ENCODE data around the gene NKX6-2.

DNA sequence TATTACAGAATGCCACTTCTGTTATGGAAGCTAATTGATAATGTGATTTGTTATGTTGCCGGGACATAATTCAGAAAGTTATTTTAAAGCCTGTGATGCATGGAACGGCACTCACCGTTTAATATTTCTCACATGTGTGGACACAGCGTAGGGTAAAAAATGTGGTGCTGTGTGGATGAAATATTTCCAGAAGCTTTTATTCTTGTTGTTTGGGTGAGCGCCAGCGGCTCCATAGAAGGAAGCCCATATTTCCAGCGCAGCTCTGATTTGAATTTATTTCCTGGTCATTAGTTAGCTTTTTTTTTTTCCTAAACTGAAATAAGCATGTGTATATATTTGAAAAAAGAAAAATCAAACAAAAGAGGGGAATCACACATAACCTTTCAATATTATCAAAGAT, 20.2 kb upstream of the NKX6-2 start:
- TF ChIP-seq, protein P1, sequence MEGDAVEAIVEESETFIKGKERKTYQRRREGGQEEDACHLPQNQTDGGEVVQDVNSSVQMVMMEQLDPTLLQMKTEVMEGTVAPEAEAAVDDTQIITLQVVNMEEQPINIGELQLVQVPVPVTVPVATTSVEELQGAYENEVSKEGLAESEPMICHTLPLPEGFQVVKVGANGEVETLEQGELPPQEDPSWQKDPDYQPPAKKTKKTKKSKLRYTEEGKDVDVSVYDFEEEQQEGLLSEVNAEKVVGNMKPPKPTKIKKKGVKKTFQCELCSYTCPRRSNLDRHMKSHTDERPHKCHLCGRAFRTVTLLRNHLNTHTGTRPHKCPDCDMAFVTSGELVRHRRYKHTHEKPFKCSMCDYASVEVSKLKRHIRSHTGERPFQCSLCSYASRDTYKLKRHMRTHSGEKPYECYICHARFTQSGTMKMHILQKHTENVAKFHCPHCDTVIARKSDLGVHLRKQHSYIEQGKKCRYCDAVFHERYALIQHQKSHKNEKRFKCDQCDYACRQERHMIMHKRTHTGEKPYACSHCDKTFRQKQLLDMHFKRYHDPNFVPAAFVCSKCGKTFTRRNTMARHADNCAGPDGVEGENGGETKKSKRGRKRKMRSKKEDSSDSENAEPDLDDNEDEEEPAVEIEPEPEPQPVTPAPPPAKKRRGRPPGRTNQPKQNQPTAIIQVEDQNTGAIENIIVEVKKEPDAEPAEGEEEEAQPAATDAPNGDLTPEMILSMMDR (IDR thresholded peaks at IDR 0.05; ENCODE audit: low read depth, low read length) = no peak
- no peak for TF ChIP-seq EZH2phosphoT487 (IDR thresholded peaks at IDR 0.05; ENCODE audit: low read depth)

Data from OCI-LY3 (cell line).